LNCaP clone FGC (cell line): ENCODE data around the gene HAS3.

Source experiments
- DNase-seq: peaks from one replicate; pipeline ENCODE4 v3.0.0-alpha.2; 2011; ENCODE audit warnings: low read depth
- H3K4me3 ChIP-seq: 2 replicates; pipeline ENCODE4 v1.5.1; 2011; ENCODE audit warnings: mild to moderate bottlenecking, low read depth, low read length, control low read depth
- TF ChIP-seq, protein P1 (sequence below): IDR thresholded peaks from 2 replicates; pipeline ENCODE4 v1.5.1; 2012; ENCODE audit warnings: mild to moderate bottlenecking; ENCODE audit not compliant: control insufficient read depth, insufficient read depth; ENCODE audit errors: extremely low read depth

Gene HAS3

DNA sequence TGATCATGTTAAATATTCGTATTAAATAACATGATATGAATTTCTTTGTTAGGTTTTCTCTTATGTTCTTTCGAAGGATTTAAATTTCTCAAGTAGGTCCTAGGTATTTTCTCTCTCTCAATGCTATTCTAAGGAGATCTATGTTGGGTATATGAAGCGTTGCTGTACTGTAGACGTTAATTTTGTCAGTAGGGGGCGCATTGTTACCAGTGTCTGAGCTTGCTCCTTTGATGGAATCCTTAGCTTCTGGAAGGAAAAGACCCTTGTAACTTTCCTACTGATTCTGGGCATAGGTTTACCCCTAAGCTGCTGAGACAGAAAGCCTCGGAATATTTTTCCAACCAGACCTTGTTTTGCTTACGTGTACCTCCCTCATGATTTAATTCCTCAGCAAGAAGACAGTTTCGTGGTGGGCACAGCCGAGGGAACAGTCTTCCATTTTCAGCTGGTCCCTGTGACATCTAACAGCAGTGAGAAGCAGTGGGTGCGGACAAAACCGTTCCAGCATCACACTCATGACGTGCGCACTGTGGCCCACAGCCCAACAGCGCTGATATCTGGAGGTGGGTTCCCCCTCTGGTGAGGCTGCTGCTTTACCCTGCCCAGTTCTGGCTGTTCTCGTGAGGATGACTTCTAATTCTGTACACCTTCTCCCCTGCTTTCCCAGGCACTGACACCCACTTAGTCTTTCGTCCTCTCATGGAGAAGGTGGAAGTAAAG, 44.9 kb downstream of the HAS3 start:
- H3K4me3 ChIP-seq = no peak overlapping the region
- TF ChIP-seq, protein P1, sequence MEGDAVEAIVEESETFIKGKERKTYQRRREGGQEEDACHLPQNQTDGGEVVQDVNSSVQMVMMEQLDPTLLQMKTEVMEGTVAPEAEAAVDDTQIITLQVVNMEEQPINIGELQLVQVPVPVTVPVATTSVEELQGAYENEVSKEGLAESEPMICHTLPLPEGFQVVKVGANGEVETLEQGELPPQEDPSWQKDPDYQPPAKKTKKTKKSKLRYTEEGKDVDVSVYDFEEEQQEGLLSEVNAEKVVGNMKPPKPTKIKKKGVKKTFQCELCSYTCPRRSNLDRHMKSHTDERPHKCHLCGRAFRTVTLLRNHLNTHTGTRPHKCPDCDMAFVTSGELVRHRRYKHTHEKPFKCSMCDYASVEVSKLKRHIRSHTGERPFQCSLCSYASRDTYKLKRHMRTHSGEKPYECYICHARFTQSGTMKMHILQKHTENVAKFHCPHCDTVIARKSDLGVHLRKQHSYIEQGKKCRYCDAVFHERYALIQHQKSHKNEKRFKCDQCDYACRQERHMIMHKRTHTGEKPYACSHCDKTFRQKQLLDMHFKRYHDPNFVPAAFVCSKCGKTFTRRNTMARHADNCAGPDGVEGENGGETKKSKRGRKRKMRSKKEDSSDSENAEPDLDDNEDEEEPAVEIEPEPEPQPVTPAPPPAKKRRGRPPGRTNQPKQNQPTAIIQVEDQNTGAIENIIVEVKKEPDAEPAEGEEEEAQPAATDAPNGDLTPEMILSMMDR = peak; percentile 73
- peak; percentile 43 for DNase-seq

DNA sequence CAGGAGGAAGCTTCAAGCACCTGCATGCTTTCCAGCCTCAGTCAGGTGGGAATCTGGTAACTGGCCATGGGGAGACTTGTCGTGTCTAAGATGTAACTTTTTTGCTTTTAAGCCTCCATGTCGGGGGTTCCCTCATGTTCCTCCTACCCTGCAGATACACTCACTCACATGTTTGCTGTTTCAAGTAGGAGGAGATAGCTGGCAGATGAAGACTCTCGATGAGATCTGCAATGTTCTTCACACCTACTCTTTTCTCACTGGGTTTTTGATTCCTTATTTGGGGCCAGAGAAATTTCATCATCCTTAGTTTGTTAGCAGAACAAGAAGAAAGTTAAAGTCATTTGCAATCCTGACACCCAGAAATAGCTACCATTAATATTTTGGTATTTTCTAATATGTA, 51.7 kb downstream of the HAS3 start:
- TF ChIP-seq, protein P1 = no peak
- no peak for DNase-seq

DNA sequence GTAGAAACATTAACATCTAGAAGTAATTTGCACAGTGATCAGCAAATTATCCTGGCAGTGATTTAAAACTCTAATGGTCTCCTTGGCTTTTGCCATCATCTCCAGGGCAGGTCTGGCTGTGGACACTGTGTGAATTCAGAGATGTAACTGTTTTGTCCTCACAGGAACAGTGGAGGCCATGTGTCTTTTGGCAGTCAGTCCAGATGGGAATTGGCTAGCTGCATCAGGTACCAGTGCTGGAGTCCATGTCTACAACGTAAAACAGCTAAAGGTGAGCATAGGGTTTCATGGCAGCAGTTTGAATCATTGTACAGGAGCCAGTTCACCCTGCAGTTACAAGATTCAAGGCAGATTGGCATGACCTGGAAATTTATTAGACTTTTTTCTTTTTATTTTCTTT, 54.7 kb downstream of the HAS3 start:
- H3K4me3 ChIP-seq = no peak overlapping the region
- TF ChIP-seq, protein P1 = no peak
- no peak for DNase-seq

More for the DNA sequence above, 51.7 kb downstream of the HAS3 start:
- H3K4me3 ChIP-seq = no peak overlapping the region

DNA sequence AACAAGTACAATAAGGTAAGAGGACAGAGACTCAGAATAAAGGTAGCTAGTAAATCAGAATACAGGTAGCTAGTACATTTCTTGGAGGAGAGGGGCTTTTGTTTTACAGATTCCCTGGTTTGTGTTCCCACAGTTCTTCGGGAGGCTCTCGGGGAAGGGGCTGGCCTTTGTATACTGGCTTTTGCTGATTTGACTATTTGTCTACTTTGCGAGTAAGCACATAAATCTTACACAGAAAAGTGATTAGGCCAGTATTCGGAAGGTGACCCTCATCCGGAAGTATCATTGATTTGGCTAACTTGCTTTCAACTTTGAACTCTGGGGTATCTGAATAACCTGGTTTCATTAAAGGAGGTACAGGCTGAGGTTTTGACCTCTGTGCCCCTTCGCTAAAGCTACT, 60.1 kb downstream of the HAS3 start:
- TF ChIP-seq, protein P1 = no peak
- no peak for DNase-seq
- H3K4me3 ChIP-seq = no peak overlapping the region

DNA sequence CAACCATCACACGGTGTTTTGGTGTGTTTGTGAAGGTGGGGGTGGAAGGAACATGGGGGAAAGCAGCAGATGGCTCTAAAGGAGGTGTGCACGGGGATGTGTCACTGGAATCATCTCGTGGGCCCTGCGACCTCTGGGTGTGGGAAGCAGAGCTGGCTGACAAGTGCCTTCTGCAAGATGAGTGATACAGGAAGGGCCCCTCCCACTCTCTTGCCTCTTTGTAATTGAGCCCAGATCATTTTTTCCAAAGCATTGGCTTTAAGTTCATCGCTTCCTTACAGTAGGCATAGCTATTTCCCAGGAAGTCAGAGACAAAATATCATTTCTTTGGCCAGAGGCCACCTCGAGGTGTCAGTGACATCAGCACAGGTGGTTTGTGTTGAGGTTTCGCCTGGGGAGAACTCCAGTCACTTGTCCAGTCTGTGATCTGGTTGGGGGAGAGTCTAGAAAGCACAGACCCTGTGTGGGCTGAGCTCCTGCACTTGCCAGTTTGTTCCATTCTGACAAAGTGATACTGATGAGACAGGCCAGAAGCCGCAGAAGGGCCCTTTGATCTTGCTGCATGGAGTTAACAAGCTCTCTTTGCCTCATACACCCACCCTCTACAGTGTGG, 60.9 kb downstream of the HAS3 start:
- no peak overlapping the region for H3K4me3 ChIP-seq
- no peak for DNase-seq
- TF ChIP-seq, protein P1 = no peak

DNA sequence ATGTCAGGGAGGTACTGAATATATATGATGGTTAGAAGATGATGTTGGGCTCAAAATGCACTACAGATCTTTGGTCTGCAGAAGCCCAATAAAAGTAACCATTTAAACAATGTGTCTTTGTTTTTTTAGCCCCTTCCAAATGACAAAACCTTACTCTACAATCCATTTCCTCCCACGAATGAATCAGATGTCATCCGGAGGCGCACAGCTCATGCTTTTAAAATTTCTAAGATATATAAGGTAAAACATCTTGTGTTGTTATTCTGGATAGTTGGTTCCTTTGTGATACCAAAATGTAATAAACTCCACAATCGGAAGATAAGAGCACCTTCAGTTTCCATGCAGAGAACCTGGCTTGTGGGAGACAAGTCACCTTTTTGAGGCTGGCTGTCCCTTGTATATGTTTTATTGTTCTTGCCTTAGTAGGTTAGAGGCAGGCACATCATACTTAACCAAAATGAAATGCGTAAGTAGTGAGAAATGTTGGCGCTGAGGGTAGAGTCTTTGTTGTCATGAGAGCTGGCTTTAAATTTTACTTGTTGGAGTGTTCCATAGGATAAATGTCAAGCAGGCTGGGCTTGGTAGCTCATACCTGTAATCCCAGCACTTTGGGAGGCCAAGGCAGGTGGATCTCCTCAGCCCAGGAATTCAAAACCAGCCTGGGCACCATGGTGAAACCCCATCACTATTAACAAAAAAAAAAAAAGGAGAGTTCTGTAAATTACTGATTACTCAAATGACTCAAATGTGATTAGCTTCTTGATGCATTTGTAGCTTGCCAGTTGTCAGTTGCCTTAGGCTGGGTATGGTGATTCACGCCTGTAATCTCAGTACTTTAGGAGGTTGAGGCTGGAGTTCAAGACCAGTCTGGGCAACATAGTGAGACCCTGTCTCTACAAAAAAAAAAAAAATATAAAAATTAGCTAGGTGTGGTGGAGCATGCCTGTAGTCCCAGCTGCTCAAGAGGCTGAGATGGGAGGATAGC, 61.8 kb downstream of the HAS3 start:
- TF ChIP-seq, protein P1 = no peak
- DNase-seq = no peak
- H3K4me3 ChIP-seq = no peak overlapping the region
